ES-I3 (cell line): ENCODE data around the gene KLF12.

Experiments
- H3K36me3 ChIP-seq: 2 replicates; pipeline ENCODE4 v1.6.1; 2013; ENCODE audit warnings: mild to moderate bottlenecking, low read length, control low read depth, moderate library complexity; ENCODE audit not compliant: insufficient read depth
- H3K4me1 ChIP-seq: 2 replicates; pipeline ENCODE4 v1.6.1; 2013; ENCODE audit warnings: mild to moderate bottlenecking, control low read depth, low read length; ENCODE audit not compliant: insufficient read depth
- H3K9ac ChIP-seq: 2 replicates; pipeline ENCODE4 v1.6.1; 2013; ENCODE audit warnings: low read depth, mild to moderate bottlenecking, low read length, moderate library complexity
- H3K9me3 ChIP-seq: 2 replicates; pipeline ENCODE4 v1.6.1; 2013; ENCODE audit warnings: mild to moderate bottlenecking, low read length, moderate library complexity; ENCODE audit not compliant: control insufficient read depth, insufficient read depth

KLF12 gene

GRCh38 chr13:74134221-74134776, at the start of gene KLF12:
TSS of gene KLF12 (minus strand) at chr13:74134404.
- Histone ChIP-seq H3K4me1 (no peaks in the 10 kb centered on the region), H3K36me3 (no peaks in the 10 kb centered on the region), H3K9ac (peak within 1 kb of the TSS; percentile 89), H3K9me3 (no peaks in the 10 kb centered on the region)

DNA sequence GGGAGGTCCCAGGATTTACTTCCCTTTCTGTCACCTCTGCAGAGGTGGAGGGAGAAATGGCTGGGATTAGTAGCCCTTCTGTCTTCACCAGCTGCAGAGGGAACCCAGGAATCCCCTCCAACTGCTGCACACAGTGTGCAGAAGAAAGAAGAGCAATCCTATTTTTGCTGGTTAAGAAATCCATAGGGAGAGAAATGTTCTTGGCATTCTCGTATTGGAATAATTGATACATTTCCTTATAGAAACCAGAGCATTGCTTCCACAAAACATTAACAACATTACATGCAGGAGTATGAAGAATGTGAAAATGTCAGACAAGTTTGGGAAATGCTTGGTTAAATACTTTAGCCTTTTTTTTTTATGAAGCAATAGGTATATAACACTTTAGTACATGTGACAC, 48.3 kb upstream of the KLF12 start:
- no peaks in the 10 kb centered on the region for H3K9me3 ChIP-seq
- no peak overlapping the region for H3K9ac ChIP-seq
- no peaks in the 10 kb centered on the region for H3K36me3 ChIP-seq
- no peaks in the 10 kb centered on the region for H3K4me1 ChIP-seq

- H3K9ac ChIP-seq = no peak overlapping the region
- H3K4me1 ChIP-seq = no peaks in the 10 kb centered on the region
Measured at GRCh38 chr13:74174810-74175209, 40.6 kb upstream of the KLF12 start.

DNA sequence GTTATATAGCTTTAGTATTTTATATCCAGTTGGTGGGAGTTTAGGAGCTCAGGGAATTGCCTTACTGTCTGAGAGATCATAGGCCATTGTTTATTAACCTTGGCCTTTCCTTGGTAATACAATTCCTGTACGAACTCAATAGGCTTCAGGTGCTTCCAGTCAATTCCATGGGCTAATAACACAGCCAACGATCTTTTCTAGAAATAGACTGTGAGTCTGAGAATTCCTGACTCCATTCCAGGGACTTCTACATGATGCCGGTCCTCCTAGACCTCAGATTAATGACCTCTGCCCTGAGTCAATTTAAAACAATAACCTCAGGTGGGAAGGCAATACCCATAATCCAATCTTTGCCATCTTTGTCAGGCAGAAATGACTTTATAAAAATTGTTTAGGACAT, 39.6 kb upstream of the KLF12 start:
- Histone ChIP-seq H3K4me1 (no peaks in the 10 kb centered on the region), H3K9me3 (no peaks in the 10 kb centered on the region), H3K9ac (no peak overlapping the region), H3K36me3 (no peaks in the 10 kb centered on the region)

More at GRCh38 chr13:74174810-74175209, 40.6 kb upstream of the KLF12 start:
- no peaks in the 10 kb centered on the region for H3K9me3 ChIP-seq
- H3K36me3 ChIP-seq = no peaks in the 10 kb centered on the region

GRCh38 chr13:74171641-74172040, 37.4 kb upstream of the KLF12 start:
- Histone ChIP-seq H3K9me3 (no peaks in the 10 kb centered on the region), H3K36me3 (no peaks in the 10 kb centered on the region), H3K9ac (no peak overlapping the region), H3K4me1 (no peaks in the 10 kb centered on the region)

GRCh38 chr13:74169676-74170075, 35.5 kb upstream of the KLF12 start:
- H3K9ac ChIP-seq = no peak overlapping the region
- no peaks in the 10 kb centered on the region for H3K36me3 ChIP-seq
- H3K9me3 ChIP-seq = no peaks in the 10 kb centered on the region
- H3K4me1 ChIP-seq = no peaks in the 10 kb centered on the region

GRCh38 chr13:74168263-74168675, 34.1 kb upstream of the KLF12 start:
- Histone ChIP-seq H3K36me3 (no peaks in the 10 kb centered on the region), H3K9ac (no peak overlapping the region), H3K4me1 (no peaks in the 10 kb centered on the region), H3K9me3 (no peaks in the 10 kb centered on the region)

DNA sequence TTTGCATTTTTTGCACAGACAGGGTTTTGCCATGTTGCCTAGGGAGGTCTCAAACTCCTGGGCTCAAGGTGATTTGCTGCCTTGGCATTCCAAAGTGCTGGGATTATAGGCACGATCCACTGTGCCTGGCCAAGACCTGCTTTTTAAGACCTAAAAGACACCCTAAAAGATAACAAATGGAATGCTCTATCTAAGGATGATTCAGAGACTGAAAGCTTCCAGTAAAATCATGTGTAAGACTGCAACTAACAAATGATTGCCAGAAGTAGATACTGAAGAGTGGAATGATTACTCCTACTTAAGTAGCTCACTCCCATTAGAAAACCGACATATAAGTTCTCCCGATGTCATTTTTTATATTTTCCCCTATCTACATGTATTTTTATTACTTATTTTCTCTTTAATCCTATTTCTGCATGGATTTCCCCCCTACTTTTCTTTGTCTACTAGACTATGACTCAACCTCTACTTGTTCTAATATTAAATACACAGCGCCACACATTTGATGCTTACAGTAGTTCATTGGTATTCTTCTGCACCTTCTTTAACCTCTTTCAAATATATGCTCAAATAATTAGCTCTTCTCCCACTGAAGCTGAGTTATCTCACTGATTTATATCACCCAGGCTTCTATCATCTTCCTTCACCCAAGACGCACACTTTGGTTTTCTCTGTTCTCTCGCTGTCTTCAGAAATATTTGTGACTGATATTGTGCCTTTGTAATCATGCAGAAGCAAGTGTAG, 32.2 kb upstream of the KLF12 start:
- no peaks in the 10 kb centered on the region for H3K4me1 ChIP-seq
- H3K9me3 ChIP-seq = no peaks in the 10 kb centered on the region
- H3K36me3 ChIP-seq = no peaks in the 10 kb centered on the region
- no peak overlapping the region for H3K9ac ChIP-seq

- Histone ChIP-seq H3K36me3 (no peaks in the 10 kb centered on the region), H3K9ac (no peak overlapping the region), H3K4me1 (no peaks in the 10 kb centered on the region), H3K9me3 (no peaks in the 10 kb centered on the region)
Measured at GRCh38 chr13:74162782-74163181, 28.6 kb upstream of the KLF12 start.

DNA sequence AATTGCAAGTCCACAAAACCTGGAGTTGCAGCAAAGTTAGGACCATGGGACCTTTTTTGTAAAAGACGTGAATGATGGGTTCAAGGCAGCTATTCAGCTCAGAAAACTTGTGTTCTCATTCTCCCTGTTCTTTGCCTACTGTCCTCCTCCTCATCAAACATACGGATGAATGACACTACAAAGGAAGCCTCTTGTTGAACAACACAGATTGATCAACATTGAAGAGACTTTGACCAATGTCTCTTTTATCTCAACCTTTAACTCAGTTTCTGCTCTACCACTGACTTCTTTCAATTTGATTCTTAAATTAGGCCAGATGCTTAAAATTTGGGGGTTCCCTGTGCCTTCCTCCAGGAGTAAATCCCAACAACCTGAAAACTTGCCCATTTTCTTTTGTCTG, 27.9 kb upstream of the KLF12 start:
- H3K36me3 ChIP-seq = no peaks in the 10 kb centered on the region
- no peaks in the 10 kb centered on the region for H3K9me3 ChIP-seq
- H3K4me1 ChIP-seq = no peaks in the 10 kb centered on the region
- no peak overlapping the region for H3K9ac ChIP-seq

GRCh38 chr13:74158571-74159352, 24.6 kb upstream of the KLF12 start:
- Histone ChIP-seq H3K4me1 (no peaks in the 10 kb centered on the region), H3K9me3 (no peaks in the 10 kb centered on the region), H3K9ac (no peak overlapping the region), H3K36me3 (no peaks in the 10 kb centered on the region)

- Histone ChIP-seq H3K9ac (no peak overlapping the region), H3K4me1 (no peaks in the 10 kb centered on the region), H3K9me3 (no peaks in the 10 kb centered on the region), H3K36me3 (no peaks in the 10 kb centered on the region)
Measured at GRCh38 chr13:74158028-74158427, 23.8 kb upstream of the KLF12 start.

DNA sequence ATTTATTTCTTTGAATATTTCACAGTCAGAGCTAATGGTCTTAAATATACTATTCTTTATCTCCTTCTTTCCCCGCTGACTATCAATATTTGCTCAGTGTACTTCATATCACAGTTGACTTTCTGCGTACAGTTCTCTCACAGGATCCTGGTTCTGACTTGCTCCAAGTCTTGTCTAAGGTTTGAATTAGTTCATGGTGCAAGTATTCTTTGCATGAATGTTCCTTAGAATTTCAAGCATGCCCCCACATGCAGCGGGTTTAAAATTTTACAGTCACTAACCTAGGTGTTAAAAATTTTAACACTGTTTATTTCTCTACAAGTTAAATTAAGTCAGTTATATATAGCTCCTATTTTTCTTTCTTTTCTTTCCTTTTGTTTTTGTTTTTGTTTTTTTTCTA, 20.8 kb upstream of the KLF12 start:
- H3K9me3 ChIP-seq = no peaks in the 10 kb centered on the region
- H3K36me3 ChIP-seq = no peaks in the 10 kb centered on the region
- no peak overlapping the region for H3K9ac ChIP-seq
- no peaks in the 10 kb centered on the region for H3K4me1 ChIP-seq

- Histone ChIP-seq H3K4me1 (no peaks in the 10 kb centered on the region), H3K9ac (no peak overlapping the region), H3K9me3 (no peaks in the 10 kb centered on the region), H3K36me3 (no peaks in the 10 kb centered on the region)
Measured at GRCh38 chr13:74153316-74153715, 19.1 kb upstream of the KLF12 start.

DNA sequence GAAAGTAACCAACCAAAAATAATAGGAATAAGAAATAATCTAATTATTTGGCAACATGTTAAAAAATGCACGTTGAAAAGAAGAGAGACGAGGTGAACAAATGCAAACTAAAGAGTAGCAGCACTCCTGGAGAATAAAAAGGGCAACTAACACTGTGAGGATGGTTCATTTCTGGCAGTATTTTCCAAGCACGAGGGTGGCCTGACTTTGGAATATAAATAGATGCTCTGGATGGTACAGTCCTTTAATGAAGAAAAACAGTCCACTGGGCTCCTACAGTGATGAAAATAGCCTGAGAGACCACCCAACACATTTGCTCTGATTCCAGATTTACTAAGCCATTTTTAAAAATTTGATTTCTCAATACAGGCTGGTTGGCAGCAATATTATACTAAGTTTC, 17.7 kb upstream of the KLF12 start:
- Histone ChIP-seq H3K9ac (no peak overlapping the region), H3K36me3 (no peaks in the 10 kb centered on the region), H3K4me1 (no peaks in the 10 kb centered on the region), H3K9me3 (no peaks in the 10 kb centered on the region)
